Right lung (tissue), 5 donors: ENCODE results near the gene TIMP3. TPM values are rescaled to one million over a fixed set of nuclear protein-coding genes. Genes with fewer than 3 reads are reported as not detected.
A peak's percentile ranks its signal among the peaks of the same experiment; 100 is the strongest.
"Not testable (repeated sequence)": the region's sequence is repeated elsewhere in the genome, so short reads cannot be mapped to it uniquely, and the experiment has no call there.

Experiments used
- DNase-seq, 2 donors: peaks; one replicate each; pipeline ENCODE4 v3.0.0-alpha.2; 2013
- polyA plus RNA-seq, 5 donors: library from polyadenylated mRNA; unstranded; fragments of 120-200 nt; gene quantifications; one replicate each; pipeline versions ENCODE4 v1.2.1 to v1.2.3, GENCODE V29; 2013; ENCODE audit warnings: inconsistent platforms in 1 of 5, low replicate concordance in 1 of 5; ENCODE audit not compliant: insufficient read length in 5 of 5, insufficient read depth in 1 of 5

The TIMP3 gene
- polyA plus RNA-seq, 5 donors: 131 to 179 (median 141) TPM

GRCh38 chr22:32850591-32851517 is 49.3 kb downstream of the TIMP3 start:
- peak in 1 of 2 donors; percentile 57 for DNase-seq

DNA sequence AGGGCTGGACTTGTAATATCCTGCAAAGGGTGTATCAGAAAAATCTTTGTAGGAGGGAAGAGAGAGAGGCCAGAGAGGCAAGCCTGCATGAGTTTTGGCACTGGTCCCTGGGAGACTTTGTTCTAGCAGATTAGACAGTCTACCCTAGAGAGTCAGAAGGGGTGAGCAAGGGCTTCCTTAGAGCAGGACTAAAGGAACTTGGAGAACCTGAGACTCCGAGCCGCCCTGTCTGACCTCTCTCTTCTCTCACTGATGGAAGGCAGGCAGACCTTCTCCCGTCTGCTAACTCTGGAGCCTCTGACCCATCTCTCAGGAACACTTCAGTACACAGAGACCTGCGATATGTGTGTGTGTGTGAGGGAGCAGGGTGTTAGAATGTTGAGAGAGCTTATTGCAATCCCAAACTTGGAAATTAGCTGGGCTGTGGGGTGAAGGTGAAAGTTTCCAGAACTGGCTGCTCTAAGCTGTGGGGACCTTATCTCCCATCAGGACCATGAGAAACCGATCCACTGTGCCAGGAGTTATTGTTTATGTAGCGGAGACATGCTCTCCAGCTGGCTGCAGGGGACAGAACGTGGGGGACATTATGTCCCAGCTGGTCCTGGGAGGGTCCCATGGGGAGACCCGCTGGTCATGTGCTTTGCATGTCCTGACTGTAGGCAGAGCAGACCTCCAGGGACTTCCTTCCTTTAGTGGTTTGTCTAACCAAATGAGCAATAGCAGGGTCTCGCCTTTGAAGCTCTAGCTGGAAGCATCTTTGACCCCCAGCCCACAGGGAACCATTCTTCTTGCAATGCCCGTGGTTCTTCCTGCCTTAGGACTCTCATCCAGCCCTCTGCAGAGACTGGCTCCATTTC is 51.1 kb downstream of the TIMP3 start:
- peak; percentile 48 to 53 for DNase-seq

- no peak for DNase-seq
Observed at GRCh38 chr22:32853662-32854061, 52.2 kb downstream of the TIMP3 start.

- no peak for DNase-seq
Observed at GRCh38 chr22:32854351-32854804, 52.9 kb downstream of the TIMP3 start.

DNA sequence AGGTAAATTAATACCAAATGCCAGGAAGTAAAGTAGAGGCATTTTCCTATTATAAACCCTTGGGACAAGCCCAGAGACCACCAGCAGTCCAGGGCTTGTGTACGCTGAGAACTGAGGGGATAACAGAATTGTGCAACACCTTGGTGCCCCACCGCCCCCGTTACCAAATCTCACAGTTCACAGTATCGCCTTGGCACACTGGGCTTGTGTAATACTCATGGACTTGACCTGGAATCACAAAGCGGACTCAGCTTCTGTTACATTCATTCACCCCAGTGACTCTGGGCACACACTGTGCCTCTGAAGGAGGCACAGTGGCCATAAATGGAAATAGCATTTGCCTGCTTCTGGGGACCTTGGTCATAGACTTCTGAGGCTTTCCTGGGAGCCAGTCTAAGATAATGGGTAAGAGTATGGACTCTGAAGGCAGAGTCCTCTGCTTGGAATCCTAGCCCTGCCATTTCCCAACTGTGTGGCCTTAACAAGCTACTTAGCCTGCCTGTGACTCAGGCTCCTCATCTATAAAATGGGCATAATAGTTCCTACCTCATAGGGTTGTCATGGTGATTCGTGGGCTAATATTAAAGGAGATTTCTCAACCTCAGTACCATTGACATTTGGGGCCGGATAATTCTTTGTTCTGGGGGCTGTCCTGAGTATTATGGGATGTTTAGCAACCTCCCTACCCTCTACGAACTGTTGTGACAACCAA is 53.7 kb downstream of the TIMP3 start:
- DNase-seq: no peak

GRCh38 chr22:32858121-32858703 is 56.7 kb downstream of the TIMP3 start:
- DNase-seq: no peak

DNA sequence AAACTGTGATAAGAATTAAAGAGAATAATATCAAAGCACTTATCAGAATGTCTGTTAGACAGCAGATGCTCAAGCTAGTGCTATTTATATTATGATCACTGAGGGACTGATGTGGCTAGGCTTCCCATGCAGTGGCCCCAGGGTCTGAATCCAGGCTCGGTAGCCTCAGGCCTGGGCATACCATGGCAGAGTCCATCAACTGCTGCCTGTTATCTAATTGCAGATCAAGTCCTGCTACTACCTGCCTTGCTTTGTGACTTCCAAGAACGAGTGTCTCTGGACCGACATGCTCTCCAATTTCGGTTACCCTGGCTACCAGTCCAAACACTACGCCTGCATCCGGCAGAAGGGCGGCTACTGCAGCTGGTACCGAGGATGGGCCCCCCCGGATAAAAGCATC is 57.5 kb downstream of the TIMP3 start:
- no peak for DNase-seq

GRCh38 chr22:32859743-32860142 is 58.2 kb downstream of the TIMP3 start:
- DNase-seq: no peak

GRCh38 chr22:32861330-32861729 is 59.8 kb downstream of the TIMP3 start:
- no peak for DNase-seq

GRCh38 chr22:32862083-32862482 is 60.6 kb downstream of the TIMP3 start:
- no peak for DNase-seq

- no peak for DNase-seq
Observed at GRCh38 chr22:32862936-32863661, 61.6 kb downstream of the TIMP3 start.

DNA sequence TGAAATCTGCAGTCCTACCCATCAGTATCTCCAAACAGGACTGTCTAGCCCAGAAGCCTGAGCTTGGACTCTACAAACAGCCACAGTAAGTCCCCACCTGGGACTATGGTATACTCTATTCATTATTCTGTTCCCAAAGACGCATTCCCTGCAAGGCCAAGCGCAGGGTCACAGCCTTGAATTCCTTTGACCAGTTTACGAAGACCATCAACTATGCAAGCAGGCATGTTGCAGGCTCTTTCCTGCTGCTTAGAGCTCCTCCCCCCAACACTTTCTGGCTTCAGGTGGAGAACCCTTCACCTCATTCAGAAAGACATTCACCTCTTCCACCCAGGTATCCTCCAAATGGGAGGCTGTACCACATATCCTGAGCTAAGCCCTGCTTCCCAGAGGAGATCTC is 62.5 kb downstream of the TIMP3 start:
- DNase-seq: no peak

- DNase-seq: no peak
Observed at GRCh38 chr22:32864596-32864995, 63.1 kb downstream of the TIMP3 start.

GRCh38 chr22:32866953-32867352 is 65.4 kb downstream of the TIMP3 start:
- no peak for DNase-seq

GRCh38 chr22:32868946-32869345 is 67.4 kb downstream of the TIMP3 start:
- no peak for DNase-seq

DNA sequence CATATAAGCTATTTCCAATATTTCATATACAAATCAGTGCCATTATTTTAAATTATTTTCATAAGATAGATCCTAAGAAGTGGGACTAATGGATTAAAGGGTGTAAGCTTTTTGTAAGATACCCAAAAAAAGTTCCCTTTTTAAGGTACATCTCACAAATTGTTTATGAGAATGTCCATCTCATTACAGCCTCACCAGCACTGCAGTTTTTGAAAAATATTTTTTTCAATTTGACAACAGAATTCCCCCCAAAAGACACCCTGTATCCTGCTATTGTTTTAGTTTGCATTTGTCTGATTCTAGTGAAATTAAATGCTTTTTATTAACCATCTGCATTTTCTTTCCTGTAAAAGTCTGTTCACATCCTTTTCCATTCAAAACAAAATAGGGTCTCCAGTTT is 69.0 kb downstream of the TIMP3 start:
- no peak for DNase-seq

GRCh38 chr22:32873604-32874003 is 72.1 kb downstream of the TIMP3 start:
- not testable (repeated sequence) for DNase-seq

DNA sequence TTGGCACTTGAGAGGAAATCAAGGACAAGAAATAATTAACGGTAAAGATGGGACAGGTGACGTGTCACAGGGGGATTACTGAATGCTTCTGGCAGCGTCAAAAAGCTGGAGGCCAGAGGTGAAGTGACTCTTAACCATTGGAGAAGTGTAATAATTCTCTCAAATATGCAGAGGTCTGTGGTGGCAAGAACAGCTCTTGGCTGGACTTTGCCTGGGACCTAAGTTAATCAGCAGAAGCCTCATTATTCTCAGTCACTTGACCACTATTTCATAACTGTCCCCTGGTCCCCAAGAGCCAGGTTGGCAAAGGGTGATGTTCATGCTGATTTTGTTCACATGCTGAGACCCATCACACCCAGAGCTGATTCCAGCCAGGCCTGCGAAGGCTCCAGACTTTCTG is 72.9 kb downstream of the TIMP3 start:
- DNase-seq: no peak

DNA sequence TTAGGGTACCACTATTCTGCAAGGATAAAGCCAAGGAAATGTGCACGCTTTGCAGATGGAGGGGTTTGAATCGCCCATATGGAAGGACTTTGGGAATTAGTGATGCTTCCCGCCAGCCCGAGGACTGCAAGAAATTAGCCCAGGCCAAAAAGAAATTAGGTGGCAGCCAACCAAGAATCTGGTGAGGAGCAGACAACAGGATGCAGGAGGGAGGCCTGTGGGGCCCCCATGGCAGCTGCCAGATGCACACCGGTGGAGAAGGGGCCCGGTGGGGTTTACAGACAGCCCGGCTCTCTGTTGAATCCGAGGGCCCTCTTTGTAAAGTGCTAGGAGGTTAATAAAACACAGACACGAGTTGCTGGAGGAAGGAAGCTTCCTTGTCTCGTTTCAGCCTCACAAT is 73.5 kb downstream of the TIMP3 start:
- no peak for DNase-seq

GRCh38 chr22:32876516-32876915 is 75.0 kb downstream of the TIMP3 start:
- DNase-seq: no peak

GRCh38 chr22:32877196-32877595 is 75.7 kb downstream of the TIMP3 start:
- no peak for DNase-seq
